ENCODE results near the gene GRPEL1. TPM values are rescaled to one million over a fixed set of nuclear protein-coding genes. Genes with fewer than 3 reads are reported as not detected.

The GRPEL1 gene
- total RNA-seq, 4 donors from 2014 or later = 25.4 to 62.1 (median 33.8) TPM

DNA sequence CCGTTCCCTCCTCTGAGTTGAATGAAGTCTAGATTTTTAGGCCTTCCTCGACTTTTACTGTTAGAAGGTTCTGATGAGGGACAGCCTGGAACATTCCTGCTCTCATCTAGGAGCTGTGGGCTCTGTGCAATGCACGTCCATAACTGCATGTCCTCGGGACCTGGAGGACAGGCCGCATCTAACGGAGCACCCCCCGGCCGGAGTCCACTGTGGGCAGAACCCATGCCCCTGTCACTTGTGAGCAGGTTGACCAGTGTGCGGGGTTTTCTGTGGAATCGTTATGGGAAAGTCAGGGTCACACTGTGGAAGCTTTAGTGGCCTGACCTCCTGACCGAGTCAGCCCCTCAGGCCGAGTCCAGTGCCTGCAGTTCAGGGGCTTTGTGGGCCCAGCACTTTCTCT, 44.0 kb downstream of the GRPEL1 start:
- DNase-seq (ENCODE audit: low spot score) (no peak), ATAC-seq (ENCODE audit: low FRiP score) (no peak)
- TF ChIP-seq, protein P1, sequence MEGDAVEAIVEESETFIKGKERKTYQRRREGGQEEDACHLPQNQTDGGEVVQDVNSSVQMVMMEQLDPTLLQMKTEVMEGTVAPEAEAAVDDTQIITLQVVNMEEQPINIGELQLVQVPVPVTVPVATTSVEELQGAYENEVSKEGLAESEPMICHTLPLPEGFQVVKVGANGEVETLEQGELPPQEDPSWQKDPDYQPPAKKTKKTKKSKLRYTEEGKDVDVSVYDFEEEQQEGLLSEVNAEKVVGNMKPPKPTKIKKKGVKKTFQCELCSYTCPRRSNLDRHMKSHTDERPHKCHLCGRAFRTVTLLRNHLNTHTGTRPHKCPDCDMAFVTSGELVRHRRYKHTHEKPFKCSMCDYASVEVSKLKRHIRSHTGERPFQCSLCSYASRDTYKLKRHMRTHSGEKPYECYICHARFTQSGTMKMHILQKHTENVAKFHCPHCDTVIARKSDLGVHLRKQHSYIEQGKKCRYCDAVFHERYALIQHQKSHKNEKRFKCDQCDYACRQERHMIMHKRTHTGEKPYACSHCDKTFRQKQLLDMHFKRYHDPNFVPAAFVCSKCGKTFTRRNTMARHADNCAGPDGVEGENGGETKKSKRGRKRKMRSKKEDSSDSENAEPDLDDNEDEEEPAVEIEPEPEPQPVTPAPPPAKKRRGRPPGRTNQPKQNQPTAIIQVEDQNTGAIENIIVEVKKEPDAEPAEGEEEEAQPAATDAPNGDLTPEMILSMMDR (IDR thresholded peaks at IDR 0.05) = no peak

DNA sequence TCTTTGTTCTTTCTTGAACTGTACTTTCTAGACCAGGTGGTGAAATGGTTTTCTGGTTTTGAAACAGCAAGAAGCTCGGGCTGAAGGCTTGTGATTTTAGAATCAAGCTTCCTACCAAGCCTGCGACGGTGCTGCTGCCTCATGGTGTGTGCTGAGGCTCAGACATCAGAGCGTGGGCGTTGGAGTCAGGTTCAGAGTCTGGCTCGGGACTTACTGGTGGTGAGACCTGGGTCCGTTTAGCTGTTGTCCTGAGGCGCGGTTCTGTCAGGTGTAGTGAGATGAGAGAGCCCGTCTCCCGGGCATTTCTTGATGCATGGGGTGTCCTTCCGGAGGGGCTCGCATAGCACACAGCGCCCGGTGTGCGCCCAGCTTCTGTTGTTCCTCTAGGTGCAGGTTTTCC, 44.4 kb downstream of the GRPEL1 start:
- ATAC-seq (ENCODE audit: low FRiP score) (no peak), DNase-seq (ENCODE audit: low spot score) (no peak)
- TF ChIP-seq, protein P1 (IDR thresholded peaks at IDR 0.05) = no peak

DNA sequence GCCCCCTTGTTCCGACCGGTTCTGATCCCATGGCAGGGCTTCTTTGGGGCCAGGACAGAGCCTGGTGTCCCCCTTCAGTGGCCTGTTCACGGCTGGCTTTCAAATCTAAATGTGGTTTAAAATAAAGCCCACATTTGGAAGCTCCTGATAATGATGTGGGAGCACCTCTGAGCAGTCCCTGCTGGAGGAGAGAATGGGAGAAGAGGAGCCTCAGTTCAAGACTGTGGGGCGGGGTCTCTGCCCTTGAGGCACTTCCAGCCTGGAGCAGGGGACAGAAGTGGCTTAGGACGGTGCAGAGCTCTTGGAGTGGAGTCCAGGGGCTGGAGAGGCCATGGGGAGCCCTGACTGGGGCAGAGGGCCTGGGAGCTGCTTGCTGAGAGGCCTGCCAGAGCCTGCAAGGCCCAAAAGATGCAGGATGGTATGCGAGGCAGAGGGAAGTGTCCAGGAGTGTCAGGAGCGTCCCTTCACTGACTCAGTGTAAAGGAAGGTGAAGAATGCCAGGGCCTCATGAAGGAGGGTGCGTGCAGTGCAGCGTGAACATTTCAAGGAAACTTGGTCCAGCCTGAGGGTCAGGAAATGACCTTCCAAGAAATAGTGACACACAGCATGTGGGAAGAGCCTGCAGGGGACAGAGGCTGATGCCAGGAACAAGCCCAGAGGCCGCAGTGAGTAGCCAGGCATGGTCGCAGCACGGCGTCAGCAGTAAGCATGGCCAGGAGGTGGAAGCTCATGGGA, 45.8 kb downstream of the GRPEL1 start:
- TF ChIP-seq, protein P1 (IDR thresholded peaks at IDR 0.05) = no peak
- no peak for DNase-seq (ENCODE audit: low spot score)
- no peak for ATAC-seq (ENCODE audit: low FRiP score)

DNA sequence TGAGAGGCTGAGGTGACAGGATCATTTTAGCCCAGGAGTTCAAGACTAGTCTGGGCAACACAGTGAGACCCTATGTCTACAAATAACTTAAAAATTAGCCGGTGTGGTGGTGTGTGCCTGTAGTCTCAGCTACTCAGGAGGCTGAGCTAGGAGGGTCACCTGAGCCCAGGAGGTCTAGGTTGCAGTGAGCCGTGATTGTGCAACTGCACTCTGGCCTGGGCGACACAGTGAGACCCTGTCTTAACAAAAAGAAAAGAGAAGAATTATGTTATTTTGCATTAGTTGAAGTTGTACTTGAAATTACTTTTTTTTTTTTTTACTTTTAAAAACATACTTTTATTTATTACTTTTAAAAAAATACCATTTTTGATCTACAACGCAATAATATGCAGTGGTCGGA, 46.5 kb downstream of the GRPEL1 start:
- TF ChIP-seq, protein P1 (IDR thresholded peaks at IDR 0.05) = no peak
- DNase-seq (ENCODE audit: low spot score) (no peak), ATAC-seq (ENCODE audit: low FRiP score) (no peak)

DNA sequence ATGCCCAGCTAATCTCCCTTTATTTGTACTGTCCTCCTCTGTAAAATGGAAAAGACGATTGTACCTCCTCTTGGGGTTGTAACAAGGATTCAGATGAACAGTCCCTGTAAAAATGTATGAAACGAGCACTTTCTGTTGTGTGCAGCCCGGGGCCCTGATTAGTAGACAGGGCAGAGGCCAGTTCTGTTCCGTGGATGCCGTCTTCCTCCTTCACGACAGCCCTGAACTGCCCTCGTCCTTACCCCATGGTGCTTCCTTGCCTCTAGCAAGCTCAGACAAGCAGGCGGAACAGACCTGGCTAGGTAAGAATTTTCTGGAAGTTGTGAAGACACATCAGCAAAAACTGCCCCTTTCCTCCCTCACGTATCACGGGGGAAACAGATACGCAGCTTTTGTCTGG, 47.0 kb downstream of the GRPEL1 start:
- no peak for DNase-seq (ENCODE audit: low spot score)
- ATAC-seq (ENCODE audit: low FRiP score) = no peak
- TF ChIP-seq, protein P1 (IDR thresholded peaks at IDR 0.05) = no peak

DNA sequence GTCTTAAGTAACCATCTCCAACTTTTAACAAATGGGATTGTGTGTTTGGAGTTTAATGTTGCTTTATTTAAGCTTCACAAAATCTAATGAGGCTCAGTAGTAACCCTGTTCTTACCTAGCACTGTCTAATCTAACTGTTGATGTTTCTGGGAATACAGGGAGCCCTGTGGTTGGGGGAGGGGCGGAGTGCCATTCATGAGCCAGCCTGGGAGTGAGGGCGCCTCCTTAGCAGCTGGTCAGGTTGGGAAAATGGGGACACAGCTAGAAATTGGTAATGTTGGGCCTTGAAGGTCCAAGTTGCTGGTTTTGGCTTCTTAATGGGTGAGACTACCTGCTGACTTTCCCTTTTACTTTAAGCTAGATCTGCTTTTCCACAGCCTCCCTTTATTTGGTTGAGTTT, 47.6 kb downstream of the GRPEL1 start:
- no peak for ATAC-seq (ENCODE audit: low FRiP score)
- no peak for DNase-seq (ENCODE audit: low spot score)

DNA sequence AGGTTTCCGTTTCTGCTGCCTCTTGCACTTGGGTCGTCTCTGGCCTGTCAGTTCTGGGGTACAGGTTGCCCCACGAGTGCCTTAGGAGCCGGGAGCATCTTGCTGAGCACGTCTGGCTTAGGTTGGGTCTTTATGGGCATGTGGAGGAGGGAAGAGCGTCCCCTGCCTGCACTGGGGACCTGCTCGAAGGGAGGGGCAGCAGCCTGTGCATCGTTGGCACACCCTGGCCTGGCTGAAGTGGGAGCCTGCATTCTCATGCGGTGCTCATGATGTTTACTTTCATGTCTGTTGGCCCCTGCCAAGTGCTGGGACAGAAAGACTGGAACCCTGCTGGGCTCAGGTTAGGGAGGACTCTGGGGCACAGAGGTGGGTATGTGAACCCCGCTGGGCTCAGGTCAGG, 48.5 kb downstream of the GRPEL1 start:
- ATAC-seq (ENCODE audit: low FRiP score) = no peak

More for the DNA sequence above, 47.6 kb downstream of the GRPEL1 start:
- TF ChIP-seq, protein P1 (IDR thresholded peaks at IDR 0.05) = no peak

More for the DNA sequence above, 48.5 kb downstream of the GRPEL1 start:
- DNase-seq (ENCODE audit: low spot score) = no peak
- TF ChIP-seq, protein P1 (IDR thresholded peaks at IDR 0.05) = no peak
